Prostate gland (tissue), 2 donors: ENCODE data around the gene SLC25A40. TPM values are rescaled to one million over a fixed set of nuclear protein-coding genes. Genes with fewer than 3 reads are reported as not detected.
A peak's percentile ranks its signal among the peaks of the same experiment; 100 is the strongest.
"Not testable (repeated sequence)": the region's sequence is repeated elsewhere in the genome, so short reads cannot be mapped to it uniquely, and the experiment has no call there.

Experiments
- DNase-seq: peaks from one replicate; pipeline ENCODE4 v3.0.0-alpha.2; 2019; ENCODE audit warnings: low spot score
- H3K27ac ChIP-seq, 2 donors: fragments of 200-600 bp; sonication (generic); 2 replicates each; pipeline ENCODE4 v1.5.1; 2017 to 2019
- H3K27me3 ChIP-seq: fragments of 200-600 bp; sonication (generic); replicated peaks from 2 replicates; pipeline ENCODE4 v1.5.1; 2019; ENCODE audit not compliant: insufficient read depth
- H3K36me3 ChIP-seq, 2 donors: fragments of 200-600 bp; sonication (generic); 1 replicate in 1 of 2; 2 replicates in 1 of 2; pipeline versions ENCODE4 v1.5.1 to v1.8.1; 2017 to 2019
- H3K4me1 ChIP-seq: fragments of 200-600 bp; sonication (generic); replicated peaks from 2 replicates; pipeline ENCODE4 v1.5.1; 2019
- H3K4me3 ChIP-seq, 2 donors: fragments of 200-600 bp; sonication (generic); 2 replicates each; pipeline ENCODE4 v1.5.1; 2017 to 2019
- H3K9me3 ChIP-seq: fragments of 200-600 bp; sonication (generic); 2 replicates; pipeline ENCODE4 v1.5.1; 2017
- POLR2A ChIP-seq: fragments of 450-650 bp; IDR thresholded peaks from one replicate; pipeline ENCODE4 v1.6.1; 2016; ENCODE audit warnings: antibody characterized with exemption, mild to moderate bottlenecking
- POLR2AphosphoS5 ChIP-seq: sonication (generic); formaldehyde crosslinking; IDR thresholded peaks from one replicate; pipeline ENCODE4 v1.6.1; 2017; ENCODE audit warnings: antibody characterized with exemption
- WGBS: methylation state at CpG from one replicate; pipeline ENCODE4 v1.1.5; 2018; 5-methylcytosine and 5-hydroxymethylcytosine counted together
- intact Hi-C: fragments of 100-400 bp; cut with DNase I; formaldehyde crosslinking; loops from one replicate; pipeline ENCODE4 v1.14.2; 2022
- total RNA-seq, 2 donors: library from RNA; depleted of rRNA; stranded (reverse); fragments of >200 nt; gene quantifications; one replicate each; pipeline ENCODE4 v1.1.0, GENCODE V29; 2016
- TF ChIP-seq, protein P1 (sequence below), 4 experiments: fragments of 200-600 bp in 2 of 4; fragments of 450-650 bp in 2 of 4; sonication (generic) in 2 of 4; IDR thresholded peaks; 1 replicate in 3 of 4; 2 replicates in 1 of 4; pipeline ENCODE4 v1.5.1; 2016 to 2019; ENCODE audit warnings: antibody characterized with exemption in 4 of 4, mild to moderate bottlenecking in 2 of 4, moderate library complexity in 2 of 4

The SLC25A40 gene
- total RNA-seq, 2 donors from 2014 or later: 19.5 to 33.9 TPM

DNA sequence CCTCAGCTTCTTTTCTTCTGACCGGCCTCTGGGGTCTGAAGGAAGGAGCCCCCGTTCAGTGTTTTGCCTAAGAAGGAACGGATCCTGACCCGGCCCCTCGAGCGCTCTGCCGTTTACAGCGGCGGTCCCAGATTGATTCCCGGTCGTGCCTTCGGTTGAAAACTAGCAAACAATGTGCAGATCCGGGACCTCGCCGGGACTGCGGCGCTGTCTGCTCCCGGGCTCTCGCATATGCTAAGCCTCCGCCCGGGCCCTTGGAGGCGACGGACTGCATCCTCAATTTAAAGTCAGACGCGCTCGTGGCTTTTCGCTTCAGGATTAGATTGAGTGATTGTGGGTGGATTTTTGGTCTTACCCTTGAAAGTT lies 692 bp upstream of the SLC25A40 start:
- peak overlapping the region; percentile 96 for H3K27ac ChIP-seq
- no peaks in the 10 kb centered on the region for H3K27me3 ChIP-seq
- H3K9me3 ChIP-seq: no peaks in the 10 kb centered on the region
- peak; percentile 61 for DNase-seq
- H3K4me1 ChIP-seq: no peaks in the 10 kb centered on the region
- H3K36me3 ChIP-seq: no peaks in the 10 kb centered on the region
- intact Hi-C loops: loop anchor here (10.0 kb wide), 2 partner anchors 238 to 532 kb away; partner anchors contain the start of gene CROT
- TF ChIP-seq, protein P1, sequence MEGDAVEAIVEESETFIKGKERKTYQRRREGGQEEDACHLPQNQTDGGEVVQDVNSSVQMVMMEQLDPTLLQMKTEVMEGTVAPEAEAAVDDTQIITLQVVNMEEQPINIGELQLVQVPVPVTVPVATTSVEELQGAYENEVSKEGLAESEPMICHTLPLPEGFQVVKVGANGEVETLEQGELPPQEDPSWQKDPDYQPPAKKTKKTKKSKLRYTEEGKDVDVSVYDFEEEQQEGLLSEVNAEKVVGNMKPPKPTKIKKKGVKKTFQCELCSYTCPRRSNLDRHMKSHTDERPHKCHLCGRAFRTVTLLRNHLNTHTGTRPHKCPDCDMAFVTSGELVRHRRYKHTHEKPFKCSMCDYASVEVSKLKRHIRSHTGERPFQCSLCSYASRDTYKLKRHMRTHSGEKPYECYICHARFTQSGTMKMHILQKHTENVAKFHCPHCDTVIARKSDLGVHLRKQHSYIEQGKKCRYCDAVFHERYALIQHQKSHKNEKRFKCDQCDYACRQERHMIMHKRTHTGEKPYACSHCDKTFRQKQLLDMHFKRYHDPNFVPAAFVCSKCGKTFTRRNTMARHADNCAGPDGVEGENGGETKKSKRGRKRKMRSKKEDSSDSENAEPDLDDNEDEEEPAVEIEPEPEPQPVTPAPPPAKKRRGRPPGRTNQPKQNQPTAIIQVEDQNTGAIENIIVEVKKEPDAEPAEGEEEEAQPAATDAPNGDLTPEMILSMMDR (IDR thresholded peaks at IDR 0.05): no peak
- no peak for TF ChIP-seq POLR2AphosphoS5
- TF ChIP-seq POLR2A: no peak
- WGBS: under 1% methylated on average over 27 of the region's 27 CpGs
- peak overlapping the region; percentile 76 to 77 for H3K4me3 ChIP-seq

DNA sequence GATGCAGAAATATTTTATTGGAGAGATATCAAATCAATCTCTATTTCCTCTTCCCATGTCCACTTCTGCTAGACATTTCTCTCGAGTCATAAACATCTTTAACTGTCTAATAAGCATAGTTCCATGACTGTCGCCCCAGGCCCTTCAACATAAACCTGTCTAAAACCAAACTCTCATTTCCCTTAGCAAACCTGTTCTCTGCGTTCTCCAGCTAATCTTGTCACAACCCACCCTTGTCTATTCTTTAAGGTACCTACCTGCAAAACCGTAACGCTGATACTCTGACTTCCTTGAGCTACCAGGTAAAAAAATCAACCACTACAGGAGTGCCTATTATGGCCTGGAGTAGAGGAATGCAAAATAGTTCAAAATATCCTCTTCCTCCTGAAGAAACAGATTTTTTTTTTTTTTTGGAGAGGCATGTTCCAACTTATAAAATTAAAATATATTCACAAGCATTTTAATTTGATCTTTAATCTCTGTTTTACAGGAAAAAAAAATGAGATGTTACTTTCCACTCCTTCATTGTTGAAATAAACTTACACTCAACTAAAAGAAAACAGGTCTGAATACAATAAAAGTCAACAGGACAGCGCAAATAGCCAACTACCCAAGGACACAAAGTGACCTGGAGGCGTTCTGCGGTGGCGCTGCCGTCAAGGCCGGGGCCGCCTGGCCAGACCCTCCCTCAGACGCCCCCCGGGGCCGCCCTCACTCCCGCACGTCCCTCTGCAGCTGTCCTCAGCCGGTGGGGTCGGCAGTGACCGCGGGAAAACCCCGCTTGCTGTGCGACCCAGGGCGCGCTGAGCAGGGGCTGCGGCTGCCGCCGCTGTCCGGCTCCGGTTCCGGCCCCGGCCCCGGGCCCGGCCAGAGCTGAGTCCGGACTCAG lies 765 bp downstream of the SLC25A40 start:
- Histone ChIP-seq H3K9me3 (no peaks in the 10 kb centered on the region), H3K27ac (peak overlapping the region; percentile 96), H3K36me3 (no peaks in the 10 kb centered on the region), H3K27me3 (no peaks in the 10 kb centered on the region), H3K4me1 (no peaks in the 10 kb centered on the region), H3K4me3 (peak overlapping the region; percentile 76 to 77)
- DNase-seq: peak; percentile 24
- TF ChIP-seq, protein P1 (IDR thresholded peaks at IDR 0.05): no peak
- TF ChIP-seq POLR2AphosphoS5 (no peak), POLR2A (no peak)
- intact Hi-C loops: loop anchor here (10.0 kb wide), 2 partner anchors 239 to 531 kb away; partner anchors contain the start of gene CROT
- WGBS: 2% methylated on average over 35 of the region's 35 CpGs

DNA sequence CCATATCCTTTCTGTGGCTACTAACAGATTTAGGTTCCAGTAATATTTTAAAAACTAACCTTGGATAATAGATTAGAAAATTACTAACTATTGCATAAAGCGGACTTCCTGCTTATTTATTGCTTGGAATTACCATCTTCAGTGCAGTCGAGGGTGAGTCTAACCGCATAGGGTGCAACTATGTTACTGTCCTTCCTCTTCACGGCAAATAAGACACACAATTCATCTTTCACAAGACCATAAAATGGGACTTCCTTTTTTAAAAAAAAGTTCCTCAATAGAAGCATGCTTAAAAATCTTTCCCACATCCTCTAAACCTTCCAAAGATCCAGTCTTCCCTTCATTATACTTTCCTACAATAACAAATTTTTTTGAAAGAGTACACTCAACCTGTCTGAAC lies 2.1 kb downstream of the SLC25A40 start:
- H3K4me3 ChIP-seq: no peak overlapping the region
- WGBS: 57% methylated on average over 4 of the region's 4 CpGs
- no peak for DNase-seq
- intact Hi-C loops: loop anchor here (10.0 kb wide), 2 partner anchors 241 to 529 kb away; partner anchors contain the start of gene CROT
- H3K36me3 ChIP-seq: no peaks in the 10 kb centered on the region
- no peak for TF ChIP-seq POLR2A
- TF ChIP-seq, protein P1 (IDR thresholded peaks at IDR 0.05): no peak
- TF ChIP-seq POLR2AphosphoS5: no peak
- H3K27ac ChIP-seq: no peak overlapping the region
- no peaks in the 10 kb centered on the region for H3K9me3 ChIP-seq
- no peaks in the 10 kb centered on the region for H3K4me1 ChIP-seq
- H3K27me3 ChIP-seq: no peaks in the 10 kb centered on the region

DNA sequence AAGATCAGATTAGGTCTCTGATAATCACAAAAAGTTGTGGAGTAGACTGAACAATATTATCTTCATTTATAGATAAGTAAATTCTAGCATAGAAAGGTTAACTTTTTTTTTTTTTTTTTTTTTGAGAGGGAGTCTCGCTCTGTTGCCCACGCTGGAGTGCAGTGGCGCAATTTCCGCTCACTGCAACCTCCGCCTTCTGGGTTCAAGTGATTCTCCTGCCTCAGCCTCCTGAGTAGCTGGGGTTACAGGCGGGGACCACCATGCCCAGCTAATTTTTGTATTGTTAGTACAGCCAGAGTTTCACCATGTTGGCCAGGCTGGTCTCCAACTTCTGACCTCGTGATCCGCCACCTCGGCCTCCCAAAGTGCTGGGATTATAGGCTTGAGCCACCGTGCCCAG lies 2.8 kb downstream of the SLC25A40 start:
- not testable (repeated sequence) for H3K36me3 ChIP-seq, H3K4me3 ChIP-seq, H3K4me1 ChIP-seq, H3K27me3 ChIP-seq, H3K9me3 ChIP-seq, H3K27ac ChIP-seq, DNase-seq
- 93% methylated on average over 10 of the region's 10 CpGs for WGBS
- intact Hi-C loops: loop anchor here (10.0 kb wide), 2 partner anchors 241 to 529 kb away; partner anchors contain the start of gene CROT

DNA sequence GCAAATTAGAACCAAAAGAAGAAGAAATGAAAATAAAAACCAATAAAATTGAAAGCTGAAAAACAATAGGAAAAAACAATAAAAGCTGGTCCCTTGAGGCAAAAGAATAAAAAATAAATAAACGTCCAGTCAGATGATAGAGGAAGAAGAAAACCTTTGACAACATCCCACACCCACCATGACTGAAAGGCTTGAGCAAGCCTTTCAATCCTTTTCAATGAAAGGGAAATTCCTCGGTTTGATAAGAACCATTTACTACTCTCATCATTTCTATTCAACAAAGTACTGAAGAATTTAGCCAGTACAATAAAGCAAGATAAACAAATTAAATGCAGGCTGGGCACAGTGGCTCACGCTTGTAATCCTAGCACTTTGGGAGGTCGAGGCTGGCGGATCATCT lies 3.8 kb downstream of the SLC25A40 start:
- Histone ChIP-seq H3K27ac (no peak overlapping the region), H3K4me3 (no peak overlapping the region), H3K36me3 (no peaks in the 10 kb centered on the region), H3K9me3 (no peaks in the 10 kb centered on the region), H3K27me3 (no peaks in the 10 kb centered on the region), H3K4me1 (no peaks in the 10 kb centered on the region)
- no peak for TF ChIP-seq POLR2A
- TF ChIP-seq, protein P1 (IDR thresholded peaks at IDR 0.05): no peak
- TF ChIP-seq POLR2AphosphoS5: no peak
- no peak for DNase-seq
- WGBS: 79% methylated on average over 5 of the region's 5 CpGs
- intact Hi-C loops: loop anchor here (10.0 kb wide), 2 partner anchors 242 to 528 kb away; partner anchors contain the start of gene CROT
